ENCODE measurements around the gene TMPRSS6. TPM values are rescaled to one million over a fixed set of nuclear protein-coding genes. Genes with fewer than 3 reads are reported as not detected.

The TMPRSS6 gene
- total RNA-seq, 1 experiment from 2014 or later: not detected

DNA sequence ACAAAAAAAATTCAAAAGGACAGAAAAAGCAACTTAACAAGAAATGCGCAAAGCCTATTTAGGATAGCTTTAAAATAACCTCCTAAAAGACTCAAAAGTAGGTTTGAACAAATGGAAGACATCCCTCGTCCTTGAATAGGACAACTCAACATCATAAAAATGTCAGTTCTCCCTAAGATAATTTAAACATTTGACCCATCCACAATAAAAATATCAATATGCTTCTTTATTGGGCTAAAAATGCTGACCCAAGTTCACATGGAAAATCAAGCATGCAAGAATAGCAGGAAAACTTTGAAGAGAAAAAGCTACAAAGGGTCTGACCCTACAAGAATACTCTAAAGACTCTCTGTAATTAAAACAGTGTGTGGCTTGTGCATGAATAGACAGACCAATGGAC is 70.0 kb downstream of the TMPRSS6 start:
- Histone ChIP-seq H3K9me2 (replicated peaks; ENCODE audit: insufficient read depth, low read length) (no peaks in the 10 kb centered on the region), H3K9me3 (ENCODE audit: low read length) (no peaks in the 10 kb centered on the region), H3K27ac (ENCODE audit: low read length) (no peak overlapping the region), H3K4me2 (ENCODE audit: low read depth, low read length, poor library complexity, severe bottlenecking) (no peak overlapping the region), H3K4me3 (ENCODE audit: low read length) (no peak overlapping the region), H3K79me2 (ENCODE audit: low read length) (no peaks in the 10 kb centered on the region), H3K9ac (ENCODE audit: low read length) (no peak overlapping the region), H3K36me3 (ENCODE audit: insufficient read depth, low read length) (no peaks in the 10 kb centered on the region), H2AFZ (ENCODE audit: low read length) (no peak overlapping the region), H4K20me1 (ENCODE audit: insufficient read depth, low read depth, low read length) (no peaks in the 10 kb centered on the region; the same call in 1 of the 2 replicates), H3K4me1 (ENCODE audit: low read length) (peaks cover 3% of the 10 kb centered on the region), H3K27me3 (ENCODE audit: low read length) (no peaks in the 10 kb centered on the region)
- DNase-seq: no peak

DNA sequence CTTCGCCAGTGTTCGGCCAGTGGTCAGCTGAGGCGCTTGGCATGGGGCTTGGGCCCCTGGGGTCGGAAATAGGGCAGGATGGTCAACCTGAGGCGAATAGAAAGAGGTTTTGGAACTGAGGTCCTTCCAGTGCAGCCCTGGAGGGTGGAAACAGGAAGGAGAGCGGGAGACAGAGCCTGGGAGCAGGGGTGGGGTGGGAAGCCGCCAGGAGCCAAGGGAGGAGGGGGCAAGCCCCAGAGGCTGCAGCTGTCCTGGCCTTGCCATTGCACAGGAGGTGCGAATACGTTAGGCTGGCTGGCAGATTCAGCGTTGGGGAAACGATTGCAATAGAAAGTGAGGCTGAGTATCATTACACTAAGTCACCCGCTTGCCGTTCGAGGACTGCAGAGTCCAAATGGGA is 71.8 kb downstream of the TMPRSS6 start:
- Histone ChIP-seq H2AFZ (ENCODE audit: low read length) (no peak overlapping the region), H4K20me1 (ENCODE audit: insufficient read depth, low read depth, low read length) (no peaks in the 10 kb centered on the region), H3K27ac (ENCODE audit: low read length) (no peak overlapping the region), H3K9ac (ENCODE audit: low read length) (no peak overlapping the region), H3K79me2 (ENCODE audit: low read length) (no peaks in the 10 kb centered on the region), H3K4me2 (ENCODE audit: low read depth, low read length, poor library complexity, severe bottlenecking) (no peak overlapping the region), H3K27me3 (ENCODE audit: low read length) (no peaks in the 10 kb centered on the region), H3K9me2 (replicated peaks; ENCODE audit: insufficient read depth, low read length) (no peaks in the 10 kb centered on the region), H3K9me3 (ENCODE audit: low read length) (no peaks in the 10 kb centered on the region), H3K4me1 (ENCODE audit: low read length) (no peaks in the 10 kb centered on the region), H3K36me3 (ENCODE audit: insufficient read depth, low read length) (no peaks in the 10 kb centered on the region), H3K4me3 (ENCODE audit: low read length) (no peak overlapping the region)
- DNase-seq: no peak

DNA sequence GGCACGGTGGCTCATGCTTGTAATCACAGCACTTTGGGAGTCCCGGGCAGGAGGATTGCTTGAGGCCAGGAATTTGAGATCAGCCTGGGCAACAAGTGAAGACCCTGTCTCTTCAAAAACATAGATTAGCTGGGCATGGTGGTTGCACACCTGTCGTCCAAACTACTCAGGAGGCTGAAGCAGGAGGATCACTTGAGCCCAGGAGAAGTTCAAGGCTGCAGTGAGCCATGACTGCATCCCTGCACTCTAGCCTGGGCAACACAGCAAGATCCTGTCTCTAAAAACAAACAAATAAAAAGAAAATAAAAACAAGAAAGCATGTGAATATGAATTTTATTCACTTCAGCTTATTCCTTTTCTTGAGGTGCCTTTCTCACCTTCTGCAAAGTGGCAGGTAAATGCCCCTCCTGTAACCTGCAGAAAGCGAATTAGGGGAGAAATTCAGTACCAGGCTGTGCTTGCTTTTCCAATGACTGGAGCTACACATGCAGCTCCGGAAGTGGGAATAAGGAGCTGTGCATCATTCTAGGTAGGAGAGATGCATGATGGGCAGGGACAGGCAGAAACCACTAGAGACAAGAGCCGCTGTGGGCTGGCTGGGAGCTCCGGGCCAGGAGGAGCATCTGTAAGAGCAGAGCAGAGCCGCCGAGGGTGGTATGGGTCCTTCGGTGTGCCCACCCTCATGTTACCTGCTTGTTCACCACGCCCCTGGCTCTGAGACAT is 72.7 kb downstream of the TMPRSS6 start:
- Histone ChIP-seq H3K9ac (ENCODE audit: low read length) (no peak overlapping the region), H2AFZ (ENCODE audit: low read length) (no peak overlapping the region), H3K4me2 (ENCODE audit: low read depth, low read length, poor library complexity, severe bottlenecking) (no peak overlapping the region), H4K20me1 (ENCODE audit: insufficient read depth, low read depth, low read length) (no peaks in the 10 kb centered on the region), H3K36me3 (ENCODE audit: insufficient read depth, low read length) (no peaks in the 10 kb centered on the region), H3K27ac (ENCODE audit: low read length) (no peak overlapping the region), H3K4me3 (ENCODE audit: low read length) (no peak overlapping the region), H3K27me3 (ENCODE audit: low read length) (no peaks in the 10 kb centered on the region), H3K4me1 (ENCODE audit: low read length) (no peaks in the 10 kb centered on the region), H3K9me3 (ENCODE audit: low read length) (no peaks in the 10 kb centered on the region), H3K9me2 (replicated peaks; ENCODE audit: insufficient read depth, low read length) (no peaks in the 10 kb centered on the region), H3K79me2 (ENCODE audit: low read length) (no peaks in the 10 kb centered on the region)
- DNase-seq: no peak

DNA sequence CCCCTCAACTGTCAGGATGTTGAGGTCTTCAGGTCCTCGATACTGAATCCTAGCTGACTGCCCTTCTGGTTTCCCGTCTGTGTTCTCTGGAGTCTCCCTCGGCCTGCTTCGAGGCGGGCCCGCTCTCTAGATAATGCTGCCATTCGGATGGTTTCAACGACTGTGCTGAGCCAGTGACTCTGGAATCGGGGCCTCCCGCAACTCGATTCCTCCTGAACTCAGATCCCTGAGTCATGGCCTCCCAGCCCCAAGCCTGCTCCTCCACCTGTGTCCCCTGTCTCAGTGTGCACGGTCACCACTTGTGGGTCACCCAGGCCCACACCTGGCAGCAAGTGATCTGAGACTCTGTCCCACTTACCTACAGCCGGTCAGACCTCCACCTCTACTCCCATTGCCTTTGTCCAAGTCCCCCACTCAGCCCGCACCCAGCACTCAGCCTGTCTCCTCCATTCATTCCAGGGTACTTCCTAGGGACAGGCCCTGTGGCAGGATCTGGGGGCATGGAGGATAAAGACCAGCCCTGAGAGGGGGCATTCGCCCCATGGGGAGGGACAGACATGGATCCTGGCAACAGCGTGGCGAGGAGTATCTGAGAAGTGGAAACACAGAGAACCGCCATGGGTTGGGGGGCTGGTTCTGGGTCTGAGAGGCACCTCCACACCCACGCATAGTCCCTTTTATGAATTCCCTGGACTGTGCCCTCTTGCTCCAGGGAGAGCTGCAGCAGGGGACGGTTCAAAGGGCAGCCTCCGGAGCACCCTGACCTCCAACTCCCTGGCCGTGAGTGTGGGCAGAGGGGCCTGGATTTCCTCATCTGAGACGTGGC is 75.7 kb downstream of the TMPRSS6 start:
- H3K9ac ChIP-seq (ENCODE audit: low read length): no peak overlapping the region
- H4K20me1 ChIP-seq (ENCODE audit: insufficient read depth, low read depth, low read length): no peaks in the 10 kb centered on the region
- H3K4me2 ChIP-seq (ENCODE audit: low read depth, low read length, poor library complexity, severe bottlenecking): no peak overlapping the region

DNA sequence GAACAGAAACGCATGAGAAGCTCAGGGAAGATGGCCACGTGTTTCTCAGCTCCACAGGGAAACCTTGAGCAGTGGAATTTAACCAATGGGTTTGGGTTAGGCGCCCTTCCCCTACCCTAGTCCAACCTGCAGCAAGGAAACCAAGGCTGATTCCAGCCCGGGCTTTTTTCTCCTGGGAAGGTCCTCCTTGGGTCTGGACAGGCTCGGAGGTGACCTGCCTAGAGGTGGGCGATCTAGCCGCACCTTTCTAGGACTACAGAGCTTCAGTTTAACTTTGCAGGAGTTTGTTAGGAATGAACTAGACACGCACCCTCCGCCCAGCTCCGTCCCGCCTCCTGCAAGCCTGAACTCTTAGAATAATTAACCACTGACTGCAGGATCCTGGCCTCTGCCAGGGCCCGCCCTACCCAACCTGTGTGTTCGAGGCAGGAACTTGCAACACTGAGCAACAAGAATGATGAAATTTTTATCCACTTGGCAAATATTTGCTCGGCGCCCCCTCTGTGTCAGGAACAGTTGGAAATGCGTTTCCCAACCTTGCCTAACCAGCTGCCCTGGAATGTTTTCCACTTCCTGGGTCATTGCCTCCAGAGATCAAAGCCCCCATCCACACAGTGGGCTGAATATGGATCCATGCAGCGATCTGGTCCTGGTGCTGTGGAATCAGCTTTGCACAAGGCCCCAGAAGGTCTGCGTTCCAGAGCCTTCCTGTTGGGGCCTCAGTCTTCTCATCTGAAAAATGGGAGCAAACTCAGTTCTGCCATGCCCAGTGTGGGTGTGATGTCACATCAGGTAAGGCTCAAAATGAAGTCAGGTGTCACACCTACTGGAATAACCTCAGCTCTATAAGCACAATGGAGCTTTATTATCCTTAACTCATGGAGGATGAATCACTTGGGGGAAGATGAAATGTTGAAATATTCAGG is 76.7 kb downstream of the TMPRSS6 start:
- Histone ChIP-seq H2AFZ (ENCODE audit: low read length) (no peak overlapping the region), H3K4me3 (ENCODE audit: low read length) (no peak overlapping the region), H4K20me1 (ENCODE audit: insufficient read depth, low read depth, low read length) (no peaks in the 10 kb centered on the region), H3K9me3 (ENCODE audit: low read length) (no peaks in the 10 kb centered on the region), H3K9ac (ENCODE audit: low read length) (no peak overlapping the region), H3K4me2 (ENCODE audit: low read depth, low read length, poor library complexity, severe bottlenecking) (no peak overlapping the region), H3K79me2 (ENCODE audit: low read length) (no peaks in the 10 kb centered on the region), H3K9me2 (replicated peaks; ENCODE audit: insufficient read depth, low read length) (no peaks in the 10 kb centered on the region), H3K36me3 (ENCODE audit: insufficient read depth, low read length) (no peaks in the 10 kb centered on the region), H3K4me1 (ENCODE audit: low read length) (no peaks in the 10 kb centered on the region), H3K27ac (ENCODE audit: low read length) (no peak overlapping the region), H3K27me3 (ENCODE audit: low read length) (no peaks in the 10 kb centered on the region)
- no peak for DNase-seq

More for the DNA sequence above, 75.7 kb downstream of the TMPRSS6 start:
- H3K27me3 ChIP-seq (ENCODE audit: low read length): no peaks in the 10 kb centered on the region
- no peak overlapping the region for H3K27ac ChIP-seq (ENCODE audit: low read length)
- H3K4me1 ChIP-seq (ENCODE audit: low read length): no peaks in the 10 kb centered on the region
- no peak overlapping the region for H2AFZ ChIP-seq (ENCODE audit: low read length)
- no peaks in the 10 kb centered on the region for H3K79me2 ChIP-seq (ENCODE audit: low read length)
- no peaks in the 10 kb centered on the region for H3K9me2 ChIP-seq (replicated peaks; ENCODE audit: insufficient read depth, low read length)
- no peaks in the 10 kb centered on the region for H3K36me3 ChIP-seq (ENCODE audit: insufficient read depth, low read length)
- no peak overlapping the region for H3K4me3 ChIP-seq (ENCODE audit: low read length)
- DNase-seq: no peak
- H3K9me3 ChIP-seq (ENCODE audit: low read length): no peaks in the 10 kb centered on the region

DNA sequence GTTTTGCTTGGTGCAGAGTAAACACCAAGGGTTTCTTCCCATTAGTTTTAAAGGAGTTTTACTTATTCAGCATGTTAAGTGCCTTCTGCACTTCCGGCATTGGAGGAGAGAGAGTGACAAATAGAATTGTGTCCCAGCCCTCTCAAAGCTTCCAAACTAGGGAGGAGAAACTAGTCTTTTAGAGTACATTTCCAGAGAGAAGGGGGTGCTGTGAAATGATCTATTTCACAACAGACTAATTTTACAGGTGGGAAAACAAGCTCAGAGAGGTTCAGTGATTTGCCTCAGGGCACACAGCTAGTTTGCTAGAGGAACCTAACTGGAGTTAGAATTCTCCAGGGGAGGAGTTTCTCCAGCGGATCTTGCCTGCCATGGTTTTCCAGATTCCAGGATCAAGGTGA is 77.4 kb downstream of the TMPRSS6 start:
- Histone ChIP-seq H3K79me2 (ENCODE audit: low read length) (no peaks in the 10 kb centered on the region), H3K9me2 (replicated peaks; ENCODE audit: insufficient read depth, low read length) (no peaks in the 10 kb centered on the region), H3K27ac (ENCODE audit: low read length) (no peak overlapping the region), H3K27me3 (ENCODE audit: low read length) (no peaks in the 10 kb centered on the region), H3K36me3 (ENCODE audit: insufficient read depth, low read length) (no peaks in the 10 kb centered on the region), H2AFZ (ENCODE audit: low read length) (no peak overlapping the region), H3K9ac (ENCODE audit: low read length) (no peak overlapping the region), H3K4me3 (ENCODE audit: low read length) (no peak overlapping the region), H4K20me1 (ENCODE audit: insufficient read depth, low read depth, low read length) (no peaks in the 10 kb centered on the region), H3K4me1 (ENCODE audit: low read length) (no peaks in the 10 kb centered on the region), H3K9me3 (ENCODE audit: low read length) (no peaks in the 10 kb centered on the region), H3K4me2 (ENCODE audit: low read depth, low read length, poor library complexity, severe bottlenecking) (no peak overlapping the region)
- DNase-seq: no peak

DNA sequence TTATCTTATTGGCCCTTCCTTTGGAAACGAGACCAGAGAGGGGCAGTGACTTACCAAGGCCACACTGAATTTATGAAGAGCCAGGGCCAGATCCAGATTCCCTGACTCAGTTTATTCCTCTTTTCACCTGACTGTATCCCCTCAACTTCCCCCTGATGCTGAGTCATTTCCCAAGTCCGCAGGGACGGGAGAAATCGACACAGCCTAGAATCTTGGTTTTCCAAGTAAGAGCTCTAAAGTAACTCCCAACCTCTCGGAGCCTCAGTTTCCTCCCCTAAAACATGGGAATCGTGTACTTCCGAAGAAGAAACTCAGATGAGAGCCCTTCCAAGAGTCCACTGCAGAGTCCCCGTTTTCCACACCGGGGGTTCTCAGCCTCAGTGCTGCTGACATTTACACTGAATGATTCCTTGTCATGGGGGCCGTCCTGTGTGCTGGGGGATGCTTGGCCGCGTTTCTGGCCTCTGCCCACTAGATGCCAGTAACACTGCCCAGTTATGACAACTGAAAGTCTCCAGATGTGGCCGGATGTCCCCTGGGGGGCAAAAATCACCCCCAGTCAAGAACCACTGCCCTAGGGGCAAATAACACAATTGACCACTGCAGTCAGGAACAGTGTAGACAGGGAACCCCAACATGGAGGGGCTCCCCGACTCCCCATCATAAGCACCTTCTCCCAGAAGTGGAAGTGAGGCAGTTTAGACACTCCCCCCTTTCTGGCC is 78.8 kb downstream of the TMPRSS6 start:
- no peaks in the 10 kb centered on the region for H3K36me3 ChIP-seq (ENCODE audit: insufficient read depth, low read length)
- no peaks in the 10 kb centered on the region for H3K9me3 ChIP-seq (ENCODE audit: low read length)
- H3K4me1 ChIP-seq (ENCODE audit: low read length): peaks cover 5% of the 10 kb centered on the region
- no peak overlapping the region for H2AFZ ChIP-seq (ENCODE audit: low read length)
- H3K9ac ChIP-seq (ENCODE audit: low read length): no peak overlapping the region
- H3K9me2 ChIP-seq (replicated peaks; ENCODE audit: insufficient read depth, low read length): no peaks in the 10 kb centered on the region
- no peak for DNase-seq
- H3K27me3 ChIP-seq (ENCODE audit: low read length): no peaks in the 10 kb centered on the region
- no peak overlapping the region for H3K27ac ChIP-seq (ENCODE audit: low read length)
- no peak overlapping the region for H3K4me3 ChIP-seq (ENCODE audit: low read length)
- H3K4me2 ChIP-seq (ENCODE audit: low read depth, low read length, poor library complexity, severe bottlenecking): no peak overlapping the region
- H4K20me1 ChIP-seq (ENCODE audit: insufficient read depth, low read depth, low read length): no peaks in the 10 kb centered on the region
- no peaks in the 10 kb centered on the region for H3K79me2 ChIP-seq (ENCODE audit: low read length)

All from Karpas-422 (cell line).